NCI-H446 (cell line): Measurements from ENCODE around the gene EXOC4.
"Not testable (repeated sequence)": the region's sequence is repeated elsewhere in the genome, so short reads cannot be mapped to it uniquely, and the experiment has no call there.

Experiments
- DNase-seq, 2 experiments: peaks; one replicate each; lab custom pipeline; 2025; lab: John Stamatoyannopoulos, UW

The EXOC4 gene

DNA sequence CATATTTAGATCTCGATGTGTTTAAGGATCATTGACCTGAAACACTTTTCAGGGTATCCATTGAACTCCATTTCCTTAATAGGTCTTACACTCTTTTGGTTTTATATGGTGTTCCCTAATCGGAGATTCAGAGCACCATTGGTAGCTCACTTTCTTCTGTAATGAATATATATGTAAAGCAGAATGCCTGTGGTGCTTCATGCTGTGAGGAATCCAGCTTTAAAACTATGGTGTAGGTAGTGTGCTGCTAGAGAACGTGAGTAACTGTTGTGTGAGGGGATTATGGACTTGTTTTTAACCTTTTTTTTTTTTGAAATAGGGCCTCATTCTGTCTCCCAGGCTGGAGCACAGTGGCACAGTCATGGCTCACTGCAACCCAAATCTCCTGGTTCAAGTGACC lies 497.4 kb downstream of the EXOC4 start:
- no peak for DNase-seq

DNA sequence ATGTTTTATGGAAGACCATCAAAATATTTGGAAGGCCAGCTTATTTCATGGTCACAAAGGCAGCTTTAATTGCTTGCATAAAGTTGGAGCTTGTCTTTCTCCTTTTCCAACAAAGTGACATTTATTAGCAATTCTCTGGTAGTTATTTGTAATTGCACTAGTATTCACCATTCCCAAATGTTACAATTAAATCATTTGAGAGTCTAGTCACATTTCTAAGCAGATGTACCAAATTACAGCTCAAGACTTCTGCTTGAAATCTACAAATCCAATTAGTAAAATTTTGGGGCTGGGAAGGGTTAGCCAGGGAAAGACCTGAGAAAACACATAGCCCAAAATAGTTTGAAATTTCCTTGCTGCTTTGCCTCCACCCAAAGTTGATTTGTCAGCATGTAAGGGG lies 498.2 kb downstream of the EXOC4 start:
- no peak for DNase-seq

DNA sequence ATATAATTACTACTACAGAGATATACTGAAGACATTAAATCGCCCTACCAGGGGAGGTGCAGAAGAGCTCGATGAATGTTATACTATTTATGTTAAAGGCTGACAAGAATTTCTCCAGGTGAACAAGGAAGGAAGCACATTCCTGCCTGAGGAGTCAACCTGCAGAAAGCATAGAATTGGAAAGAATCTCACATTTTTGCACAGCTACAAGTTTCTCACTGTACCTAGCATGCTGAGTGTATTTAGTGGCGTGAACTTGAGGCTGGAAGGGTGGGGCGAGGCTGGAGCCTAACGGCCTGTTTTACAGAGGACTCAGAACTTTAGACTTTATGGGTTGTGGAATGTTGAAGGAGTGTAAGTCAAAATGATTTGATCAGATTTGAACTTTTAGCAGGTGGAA lies 500.6 kb downstream of the EXOC4 start:
- no peak for DNase-seq

DNA sequence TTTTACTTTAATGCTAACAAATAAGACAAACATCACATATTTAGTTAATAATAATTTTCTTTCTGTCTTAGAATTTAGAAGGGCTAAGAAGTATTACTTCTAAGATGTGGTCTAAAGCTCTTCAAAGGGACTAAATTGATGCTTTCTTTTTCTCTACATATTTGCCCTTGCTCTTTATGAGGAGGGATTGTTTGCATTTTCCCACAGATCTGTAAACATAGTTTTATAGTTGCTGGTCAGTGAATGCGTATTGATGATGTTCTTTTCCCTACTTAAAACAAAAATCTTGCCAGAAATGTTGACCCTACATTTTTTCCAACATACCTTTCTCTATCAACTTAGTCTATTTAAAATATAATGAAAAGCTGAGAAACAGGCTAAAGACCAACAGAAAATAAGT lies 501.8 kb downstream of the EXOC4 start:
- no peak for DNase-seq

DNA sequence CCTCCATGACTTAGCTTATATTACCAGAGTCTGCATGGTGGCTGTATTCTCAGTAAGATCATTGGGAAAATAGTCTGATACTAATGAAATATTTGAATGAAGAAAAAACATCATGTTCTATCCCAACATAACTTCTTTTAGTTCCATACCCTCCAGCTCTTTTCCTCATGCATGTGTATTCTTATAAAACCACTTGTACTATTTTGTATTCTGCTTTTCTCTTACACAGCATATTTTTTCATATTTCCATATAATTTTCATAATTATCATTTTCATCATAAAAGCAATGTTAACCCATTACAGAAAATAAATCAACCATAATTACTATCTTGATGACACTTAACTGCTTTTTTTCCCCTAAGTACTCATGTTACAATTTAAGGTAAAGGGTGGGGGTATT lies 503.0 kb downstream of the EXOC4 start:
- DNase-seq = no peak

DNA sequence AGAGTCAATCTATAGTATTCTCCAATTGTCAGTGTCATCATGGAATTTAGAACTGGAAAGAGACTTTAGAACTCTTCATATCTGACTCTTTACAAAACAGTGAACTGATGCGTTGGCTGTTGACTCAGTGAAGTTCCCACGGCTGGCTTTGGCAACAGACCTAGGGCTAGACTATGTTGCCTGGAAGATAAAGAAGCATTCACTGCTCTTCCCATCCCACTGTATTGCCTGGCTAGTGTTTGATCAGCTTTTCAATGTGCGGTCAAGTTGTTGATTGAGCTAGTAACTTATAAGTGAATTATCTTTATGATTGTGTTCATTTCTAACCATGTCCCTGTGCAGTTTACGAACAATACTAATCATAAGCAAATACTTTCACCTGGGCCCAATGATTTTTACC lies 508.6 kb downstream of the EXOC4 start:
- DNase-seq = peak in 1 of 2 experiments; percentile 11

DNA sequence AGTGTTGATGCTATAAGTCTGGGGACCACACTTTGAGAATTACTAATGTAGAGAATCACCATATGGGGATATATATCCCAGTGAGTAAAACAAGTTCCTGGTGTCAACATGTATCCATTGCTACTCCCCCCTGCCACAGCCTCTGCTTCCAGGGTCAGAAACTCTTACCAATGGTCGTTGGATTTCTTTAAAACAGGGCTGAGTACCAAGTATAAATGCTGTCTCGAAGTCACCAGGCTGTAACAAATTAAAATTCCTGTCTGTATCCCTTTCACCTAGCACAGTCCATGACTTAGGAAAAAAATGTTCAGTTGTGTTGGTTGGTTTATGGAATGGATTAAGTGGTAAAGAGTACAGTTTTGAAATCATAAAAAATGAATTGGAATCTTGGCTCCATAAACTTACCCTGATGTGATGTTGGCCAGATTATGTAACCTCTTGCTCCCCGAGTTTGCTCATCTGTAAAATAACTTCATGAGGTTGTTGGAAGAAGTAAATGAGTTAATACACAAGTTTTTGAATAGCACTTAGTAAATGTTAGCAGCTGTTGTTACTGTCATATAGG lies 510.3 kb downstream of the EXOC4 start:
- DNase-seq = no peak

DNA sequence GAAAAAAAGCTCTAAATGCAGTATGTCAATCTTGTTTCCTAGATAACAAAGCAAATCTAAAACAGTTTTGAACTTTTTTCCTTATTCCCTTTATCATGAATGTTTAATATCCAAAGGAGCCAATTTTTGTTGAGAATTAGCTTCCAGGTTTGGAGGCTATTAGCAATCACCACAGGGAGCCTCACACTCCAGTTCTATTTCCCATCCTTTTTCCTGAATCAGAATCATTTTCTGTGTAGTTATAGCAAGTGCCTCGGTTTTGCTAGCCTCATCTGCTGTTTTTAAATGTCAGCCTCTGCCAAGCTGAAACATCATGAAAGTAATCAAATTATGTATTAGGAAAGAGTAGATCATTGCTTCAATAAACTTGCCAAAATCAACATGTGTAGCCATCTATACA lies 516.8 kb downstream of the EXOC4 start:
- peak in 1 of 2 experiments; percentile 22 for DNase-seq

DNA sequence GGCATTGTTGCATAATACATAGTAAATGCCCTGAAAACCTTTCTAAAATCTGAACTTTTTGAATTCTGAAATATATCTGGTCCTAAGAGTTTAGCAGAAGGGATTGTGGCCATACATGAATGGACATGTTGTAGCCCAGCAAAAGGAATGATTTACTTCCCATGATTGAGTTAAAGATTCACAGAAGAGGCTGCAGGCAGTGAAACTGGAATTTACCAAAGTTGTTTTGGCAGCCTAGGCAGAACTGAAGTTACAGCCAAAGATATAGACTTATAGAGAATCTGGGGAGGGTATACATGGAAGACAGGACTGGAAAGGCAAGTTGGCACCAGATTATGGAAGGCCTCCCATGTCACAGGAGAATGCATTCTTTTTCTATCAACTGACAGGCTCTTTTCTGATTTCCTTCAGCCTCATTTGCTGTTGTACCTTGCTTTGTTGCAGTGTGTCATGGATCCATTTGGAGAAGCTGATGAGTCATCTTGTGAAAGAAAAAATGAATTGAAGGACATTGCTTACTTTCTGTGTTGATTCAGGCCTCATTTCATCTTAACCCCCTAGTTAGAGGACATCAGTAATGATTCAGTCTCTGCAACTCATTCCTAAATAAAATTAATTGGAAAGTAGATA lies 518.1 kb downstream of the EXOC4 start:
- peak; percentile 33 to 82 for DNase-seq

DNA sequence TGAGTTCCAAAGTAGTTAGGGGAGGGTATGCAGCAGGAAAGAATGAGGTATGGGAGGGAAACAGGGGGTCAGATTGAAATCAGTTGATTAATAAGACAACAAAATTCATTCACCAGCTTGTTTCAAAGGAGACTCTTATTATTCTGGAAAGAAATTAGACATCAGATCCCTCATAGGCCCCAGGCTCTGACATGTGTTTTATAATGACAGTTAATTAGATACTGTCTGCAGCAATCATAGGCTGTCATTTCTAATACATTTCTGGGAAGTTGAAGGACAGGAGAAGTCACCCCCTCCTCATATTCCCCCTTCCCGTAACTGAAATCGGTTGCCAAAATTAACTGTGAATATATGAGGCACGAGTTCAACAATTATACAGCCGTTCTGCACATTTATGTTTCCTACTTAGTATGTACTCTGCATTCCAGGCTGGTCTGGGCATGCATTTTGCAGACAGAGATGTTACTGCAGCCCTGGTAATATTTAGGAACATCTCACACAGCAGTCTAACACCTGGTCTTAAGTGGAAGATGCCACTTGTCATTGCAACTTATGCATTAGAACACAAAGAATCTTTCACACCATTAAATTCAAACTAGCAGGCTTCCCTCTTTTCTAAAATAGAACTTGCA lies 519.0 kb downstream of the EXOC4 start:
- peak in 1 of 2 experiments; percentile 27 for DNase-seq

DNA sequence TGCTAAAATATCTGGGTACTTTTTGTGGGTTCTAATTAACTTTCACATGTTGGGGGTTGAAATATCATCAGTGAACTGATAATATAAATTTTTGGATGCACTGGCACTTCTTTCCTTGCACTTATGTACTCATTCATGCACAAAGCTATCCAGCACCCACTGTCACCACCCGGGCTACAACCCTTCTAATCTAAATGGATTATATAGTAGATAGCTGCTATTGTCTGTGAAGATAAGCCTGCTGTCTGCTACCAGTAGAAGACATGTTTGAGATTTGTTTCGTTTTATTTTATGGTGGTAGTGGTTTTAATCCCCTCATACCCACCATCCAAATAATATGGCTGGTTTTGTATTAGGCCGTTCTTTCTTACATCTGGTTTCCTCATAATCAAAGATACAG lies 520.7 kb downstream of the EXOC4 start:
- no peak for DNase-seq

DNA sequence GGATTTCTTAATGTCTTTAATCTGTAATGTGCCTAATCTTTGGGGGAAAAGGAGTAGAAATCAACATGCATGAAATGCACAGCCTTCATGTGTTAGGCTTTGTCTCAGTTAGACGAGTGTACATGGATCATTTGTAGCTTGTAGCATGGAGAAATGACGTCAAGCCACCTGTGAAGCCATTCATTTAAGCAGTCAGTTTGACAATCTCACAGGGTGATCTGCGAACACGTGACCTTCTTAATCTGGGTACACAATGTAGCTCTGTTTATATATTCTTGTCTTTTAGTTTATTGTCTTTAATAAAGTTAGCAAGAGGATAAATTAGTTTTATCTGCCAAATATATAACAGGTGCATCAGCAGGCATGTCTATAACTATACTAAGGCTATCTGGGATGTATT lies 522.3 kb downstream of the EXOC4 start:
- DNase-seq = no peak

DNA sequence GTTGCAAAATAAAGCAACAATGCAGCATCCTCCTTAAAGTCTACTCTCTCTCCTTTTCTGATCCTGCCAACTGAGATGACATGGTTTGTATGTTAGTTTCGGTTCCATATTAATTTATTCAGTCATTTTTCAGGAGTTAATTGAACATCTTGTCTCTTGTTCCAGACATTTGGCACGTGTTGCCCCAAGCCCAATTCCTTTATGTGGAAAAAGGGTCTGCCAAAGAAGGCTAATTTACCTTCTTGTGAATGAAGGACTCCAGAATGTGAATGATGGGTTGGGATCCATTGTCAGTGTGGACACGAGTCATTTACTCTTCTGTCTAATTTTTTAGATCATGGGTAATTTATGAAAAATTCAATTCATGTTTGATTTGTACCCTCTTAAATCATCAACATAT lies 523.4 kb downstream of the EXOC4 start:
- DNase-seq = peak; percentile 68 to 89

DNA sequence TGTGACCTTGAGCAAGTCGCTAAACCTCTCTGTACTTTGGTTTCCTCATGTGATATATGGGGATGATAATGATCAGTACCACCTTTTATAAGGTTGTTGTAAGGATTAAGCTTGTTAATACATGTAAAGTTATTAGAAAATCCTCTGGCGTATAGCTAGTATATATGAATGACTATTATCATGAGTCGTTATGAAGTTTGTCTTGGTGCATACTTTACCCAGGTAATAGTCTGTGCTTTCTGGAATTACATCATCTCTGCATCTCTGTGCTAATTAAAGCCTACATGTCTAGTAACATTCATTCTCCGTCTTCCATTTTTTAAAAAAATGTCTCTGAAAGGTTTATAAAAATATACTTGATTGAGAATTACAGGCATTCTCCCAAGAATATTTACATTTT lies 524.8 kb downstream of the EXOC4 start:
- no peak for DNase-seq

DNA sequence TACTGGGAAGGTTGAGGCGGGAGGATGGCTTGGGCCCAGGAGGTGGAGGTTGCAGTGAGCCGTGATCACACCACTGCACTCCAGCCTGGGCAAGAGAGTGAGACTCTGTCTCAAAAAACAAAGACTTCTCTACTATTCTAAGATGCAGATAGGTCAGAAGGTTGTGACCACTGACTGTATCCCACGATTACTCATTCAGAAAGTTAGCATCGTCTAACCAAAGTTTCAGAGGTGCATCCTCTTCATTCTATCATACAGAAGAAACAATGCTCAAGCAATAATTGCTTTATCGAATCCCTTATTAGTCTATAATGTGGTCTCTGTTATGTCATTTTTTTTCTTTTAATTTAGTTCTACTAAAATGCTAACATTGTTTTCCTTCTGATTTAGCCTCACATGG lies 525.6 kb downstream of the EXOC4 start:
- no peak for DNase-seq

DNA sequence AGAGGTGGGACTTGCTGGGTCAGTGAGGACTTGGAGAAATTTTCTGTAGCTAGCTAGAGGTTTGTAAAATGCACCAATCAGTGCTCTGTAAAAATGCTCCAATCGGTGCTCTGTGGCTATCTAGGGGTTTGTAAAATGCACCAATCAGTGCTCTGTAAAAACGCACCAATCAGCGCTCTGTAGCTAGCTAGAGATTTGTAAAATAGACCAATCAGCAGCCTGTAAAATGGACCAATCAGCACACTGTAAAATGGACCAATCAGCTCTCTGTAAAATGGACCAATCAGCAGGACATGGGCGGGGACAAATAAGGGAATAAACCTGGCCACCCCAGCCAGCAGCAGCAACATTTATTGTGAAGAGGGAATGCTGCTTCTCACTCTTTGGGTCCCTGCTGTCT lies 526.7 kb downstream of the EXOC4 start:
- not testable (repeated sequence) for DNase-seq

DNA sequence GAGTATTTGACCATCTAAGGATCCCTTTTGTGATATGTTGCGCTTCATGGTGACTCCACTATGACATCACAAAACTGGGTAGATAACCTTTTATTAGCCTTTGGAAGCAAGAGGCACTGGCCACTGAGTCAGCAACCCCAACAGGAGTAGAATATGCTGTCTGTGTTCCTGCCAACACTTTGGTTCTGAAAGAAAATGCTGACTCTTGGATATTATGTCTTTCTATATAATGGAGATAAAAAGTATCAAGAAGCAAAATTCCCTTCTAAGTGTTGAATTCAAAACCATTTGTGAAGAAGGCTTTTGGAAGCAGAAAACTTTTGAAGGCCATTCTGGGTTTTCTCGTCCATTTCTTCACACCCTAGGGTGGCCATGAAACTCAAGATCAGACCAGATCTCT lies 528.0 kb downstream of the EXOC4 start:
- no peak for DNase-seq

DNA sequence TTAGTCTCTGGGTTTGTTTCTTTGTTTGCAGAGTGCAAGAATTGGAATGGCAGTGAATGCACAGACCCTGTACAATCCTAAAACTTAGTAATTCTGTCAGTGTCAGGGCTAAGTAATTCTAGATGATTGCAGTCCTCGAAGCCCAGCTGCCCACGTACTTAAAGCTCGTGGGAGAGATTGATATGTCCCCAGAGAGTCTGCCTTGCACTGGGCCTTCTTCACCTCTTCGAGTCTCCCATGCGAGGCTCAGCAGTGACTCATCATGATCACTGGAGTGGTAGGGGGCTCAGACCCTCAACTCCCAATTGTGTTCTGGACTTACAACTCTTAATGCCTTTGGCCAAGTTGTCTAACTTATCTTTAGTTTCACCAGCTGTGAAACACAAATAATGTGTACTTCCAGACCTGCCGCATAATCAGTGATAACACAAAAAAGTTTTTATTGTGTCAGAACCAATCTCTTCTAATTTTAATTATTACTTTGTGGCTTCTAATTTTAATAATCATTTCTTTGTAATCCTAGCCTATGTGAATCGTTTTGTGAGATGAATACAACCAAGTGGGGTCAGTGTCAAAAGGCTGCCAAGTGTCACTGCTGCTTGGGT lies 528.7 kb downstream of the EXOC4 start:
- no peak for DNase-seq

DNA sequence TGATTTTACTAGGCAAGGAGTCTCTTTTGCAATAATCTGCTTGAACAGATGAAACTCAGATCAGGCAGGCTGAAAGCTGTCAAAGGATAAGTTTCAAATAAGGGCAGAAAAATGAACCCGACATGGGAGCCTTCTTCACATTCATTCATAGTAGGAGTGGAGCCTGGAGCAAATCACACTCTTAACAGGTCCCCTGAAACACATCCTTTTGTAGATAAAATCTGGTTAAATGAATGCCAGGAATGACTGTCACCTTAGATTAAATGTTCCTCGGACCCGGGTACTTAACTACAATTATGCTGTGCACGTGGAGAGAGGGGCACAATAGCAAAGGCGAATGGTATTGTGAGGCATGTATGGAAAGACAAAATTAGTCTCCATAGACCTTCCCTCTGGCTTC lies 529.6 kb downstream of the EXOC4 start:
- DNase-seq = no peak

DNA sequence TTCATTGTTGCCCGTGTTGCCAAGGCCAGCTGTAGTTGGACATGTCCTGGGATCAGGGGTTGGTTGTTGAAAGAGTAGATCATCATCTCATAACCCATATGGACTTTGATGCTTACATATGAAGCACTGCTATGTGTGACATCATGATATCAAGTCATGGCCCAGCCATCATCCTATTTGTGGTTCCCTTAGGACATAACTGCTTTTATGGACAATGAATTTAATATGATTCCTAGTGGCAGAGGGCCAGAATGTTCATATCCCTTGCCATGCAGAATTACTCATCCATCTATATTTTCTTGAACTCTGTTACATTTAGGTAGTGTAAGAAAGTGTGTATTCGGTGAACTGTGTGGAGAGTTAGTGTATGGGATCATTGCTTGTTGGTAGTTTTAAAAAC lies 530.4 kb downstream of the EXOC4 start:
- peak in 1 of 2 experiments; percentile 14 for DNase-seq

DNA sequence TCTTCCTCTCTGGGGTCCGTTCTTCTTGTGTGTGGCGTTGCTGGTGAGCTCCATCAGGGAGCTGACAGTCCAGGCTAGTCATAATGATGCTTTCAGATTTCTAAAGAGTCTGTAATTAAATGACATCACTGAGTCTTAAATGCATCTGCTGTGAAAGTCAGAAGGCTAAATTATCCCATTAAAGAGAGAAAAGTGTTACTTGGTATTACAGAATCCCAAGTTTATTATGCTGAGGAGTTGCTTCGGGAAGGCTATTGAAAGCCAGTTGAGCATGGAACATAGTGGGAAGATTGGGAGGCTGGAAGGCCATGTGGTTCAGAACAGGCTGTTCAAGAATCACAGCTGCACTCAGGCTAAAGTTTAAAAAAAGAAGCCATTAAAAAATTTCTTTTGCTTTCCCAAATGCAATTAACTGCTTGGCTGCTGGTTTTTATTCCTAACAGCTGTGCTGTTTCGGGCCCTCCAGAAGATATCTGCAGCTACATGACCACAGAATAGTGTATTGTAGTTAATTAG lies 531.7 kb downstream of the EXOC4 start:
- peak in 1 of 2 experiments; percentile 47 for DNase-seq

DNA sequence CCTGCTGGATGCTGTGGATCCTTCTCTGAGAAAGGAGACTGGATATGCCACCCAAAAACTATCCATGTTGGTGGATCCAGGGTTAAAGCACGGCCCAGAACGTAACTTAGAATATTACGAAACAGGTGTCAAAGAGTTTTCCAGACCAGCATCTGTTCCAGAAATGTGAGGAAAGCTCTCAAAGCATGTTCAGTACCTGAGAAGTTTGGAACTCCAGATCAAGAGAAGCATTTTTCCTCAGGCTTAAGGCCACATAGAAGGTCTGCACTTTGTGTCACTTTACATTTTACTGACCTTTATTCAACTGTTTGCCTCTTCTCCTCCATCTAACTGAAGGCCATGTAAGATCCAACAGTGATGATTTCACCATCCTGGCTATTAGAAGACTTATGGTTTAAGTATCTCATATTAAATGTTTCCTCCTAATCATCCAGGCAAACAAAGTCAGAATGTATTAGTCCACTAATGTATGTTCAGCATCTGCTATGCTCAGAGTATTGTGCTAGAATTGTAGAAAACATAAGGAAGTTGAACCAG lies 533.6 kb downstream of the EXOC4 start:
- no peak for DNase-seq

DNA sequence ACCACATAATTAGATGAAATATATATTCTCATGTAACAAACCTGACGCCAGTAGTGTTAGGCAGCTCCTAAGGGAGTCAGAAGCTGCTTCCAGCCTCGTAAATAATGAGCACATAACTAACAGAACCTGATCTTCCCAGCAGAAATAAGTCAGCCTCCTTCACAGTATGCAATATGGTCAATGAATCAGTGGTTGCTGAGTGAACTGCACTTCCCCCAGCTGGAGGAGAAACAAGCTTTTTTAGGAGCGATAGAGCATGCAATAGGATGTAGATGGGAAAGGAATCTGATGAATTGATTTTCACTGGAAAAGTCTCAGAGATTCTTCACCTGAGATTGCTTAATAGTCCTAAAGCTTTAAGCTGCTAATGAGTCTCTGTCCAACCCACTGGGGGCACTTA lies 537.1 kb downstream of the EXOC4 start:
- no peak for DNase-seq
